Measurements from ENCODE around the gene GCA. TPM values are rescaled to one million over a fixed set of nuclear protein-coding genes. Genes with fewer than 3 reads are reported as not detected.

GCA gene
- total RNA-seq, 2 experiments from 2014 or later, result 3.9 to 5.0 TPM

DNA sequence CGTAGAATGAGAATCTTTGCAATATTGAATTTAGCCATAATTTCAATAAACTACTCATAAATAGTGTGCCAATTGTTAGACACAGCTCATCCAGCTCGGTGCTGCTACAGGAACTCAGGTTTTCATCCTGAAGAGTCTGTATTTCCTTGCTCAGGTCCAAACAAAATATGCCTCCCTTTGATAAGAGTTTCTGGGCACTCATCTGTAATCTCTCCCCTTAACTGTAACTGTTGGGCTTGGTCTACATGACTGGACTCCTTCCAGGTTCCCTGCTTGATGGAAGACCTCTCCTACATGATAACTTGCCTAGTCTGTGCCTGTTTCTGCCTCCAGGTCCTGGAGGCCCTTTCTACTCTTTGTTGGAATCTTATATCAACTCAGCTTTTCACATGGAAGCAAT is 57.9 kb downstream of the GCA start:
- Mint-ChIP-seq H3K36me3 (ENCODE audit: low read depth) (no peaks in the 10 kb centered on the region), H3K9me3 (no peaks in the 10 kb centered on the region), H3K27me3 (peaks cover 27% of the 10 kb centered on the region), H3K4me1 (ENCODE audit: low read depth) (no peaks in the 10 kb centered on the region), H3K4me3 (no peak overlapping the region), H3K27ac (no peak overlapping the region)
- H3K4me1 ChIP-seq (ENCODE audit: insufficient read depth, low read length), result no peaks in the 10 kb centered on the region
- POLR2A ChIA-PET, result no interaction called here
- no peaks in the 10 kb centered on the region for H3K36me3 ChIP-seq (ENCODE audit: insufficient read depth, low read length)
- DNase-seq (no peak), ATAC-seq (ENCODE audit: poor library complexity) (no peak)
- intact Hi-C loops (cut with DNase I, micrococcal nuclease), result no loop called here
- CTCF ChIA-PET, result no interaction called here
- H3K27me3 ChIP-seq (ENCODE audit: control insufficient read depth in 1 of 2, insufficient read depth in 2 of 2, low read length in 2 of 2), result no peaks in the 10 kb centered on the region
- no peaks in the 10 kb centered on the region for H3K9me3 ChIP-seq (ENCODE audit: control insufficient read depth in 1 of 2, insufficient read depth in 1 of 2, low read length in 2 of 2)
- TF ChIP-seq, protein P1, sequence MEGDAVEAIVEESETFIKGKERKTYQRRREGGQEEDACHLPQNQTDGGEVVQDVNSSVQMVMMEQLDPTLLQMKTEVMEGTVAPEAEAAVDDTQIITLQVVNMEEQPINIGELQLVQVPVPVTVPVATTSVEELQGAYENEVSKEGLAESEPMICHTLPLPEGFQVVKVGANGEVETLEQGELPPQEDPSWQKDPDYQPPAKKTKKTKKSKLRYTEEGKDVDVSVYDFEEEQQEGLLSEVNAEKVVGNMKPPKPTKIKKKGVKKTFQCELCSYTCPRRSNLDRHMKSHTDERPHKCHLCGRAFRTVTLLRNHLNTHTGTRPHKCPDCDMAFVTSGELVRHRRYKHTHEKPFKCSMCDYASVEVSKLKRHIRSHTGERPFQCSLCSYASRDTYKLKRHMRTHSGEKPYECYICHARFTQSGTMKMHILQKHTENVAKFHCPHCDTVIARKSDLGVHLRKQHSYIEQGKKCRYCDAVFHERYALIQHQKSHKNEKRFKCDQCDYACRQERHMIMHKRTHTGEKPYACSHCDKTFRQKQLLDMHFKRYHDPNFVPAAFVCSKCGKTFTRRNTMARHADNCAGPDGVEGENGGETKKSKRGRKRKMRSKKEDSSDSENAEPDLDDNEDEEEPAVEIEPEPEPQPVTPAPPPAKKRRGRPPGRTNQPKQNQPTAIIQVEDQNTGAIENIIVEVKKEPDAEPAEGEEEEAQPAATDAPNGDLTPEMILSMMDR (IDR thresholded peaks at IDR 0.05), result no peak
- no peak overlapping the region for H3K4me3 ChIP-seq (ENCODE audit: low read length)
- H3K27ac ChIP-seq (ENCODE audit: low read depth in 1 of 2, low read length in 2 of 2), result no peak overlapping the region

DNA sequence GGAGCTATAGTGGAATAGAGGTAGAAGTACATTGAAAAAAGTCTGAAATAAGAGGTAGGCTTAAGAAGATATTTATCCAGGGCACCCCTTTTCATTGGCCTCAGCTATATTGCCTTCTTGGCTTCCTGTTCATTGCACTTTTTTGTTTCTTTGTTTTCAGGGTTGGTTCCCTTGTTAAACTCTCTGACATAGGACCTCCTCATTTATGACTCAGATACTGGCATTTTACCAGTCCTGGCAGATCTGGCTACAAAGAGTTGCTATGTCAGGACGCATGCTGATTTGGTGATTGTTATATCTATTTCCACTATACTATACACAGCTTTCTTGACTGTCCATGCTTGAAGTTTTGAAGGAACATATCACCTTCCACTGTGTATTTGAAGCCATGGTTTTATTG is 60.0 kb downstream of the GCA start:
- H3K9me3 Mint-ChIP-seq, result no peaks in the 10 kb centered on the region
- no peaks in the 10 kb centered on the region for H3K4me1 Mint-ChIP-seq (ENCODE audit: low read depth)
- peaks cover 29% of the 10 kb centered on the region for H3K27me3 Mint-ChIP-seq
- Histone ChIP-seq H3K36me3 (ENCODE audit: insufficient read depth, low read length) (no peaks in the 10 kb centered on the region), H3K4me3 (ENCODE audit: low read length) (no peak overlapping the region), H3K27me3 (ENCODE audit: control insufficient read depth in 1 of 2, insufficient read depth in 2 of 2, low read length in 2 of 2) (no peaks in the 10 kb centered on the region), H3K9me3 (ENCODE audit: control insufficient read depth in 1 of 2, insufficient read depth in 1 of 2, low read length in 2 of 2) (no peaks in the 10 kb centered on the region), H3K4me1 (ENCODE audit: insufficient read depth, low read length) (no peaks in the 10 kb centered on the region), H3K27ac (ENCODE audit: low read depth in 1 of 2, low read length in 2 of 2) (no peak overlapping the region)
- TF ChIP-seq, protein P1 (IDR thresholded peaks at IDR 0.05), result no peak
- no peak overlapping the region for H3K4me3 Mint-ChIP-seq
- POLR2A ChIA-PET, result no interaction called here
- no peak overlapping the region for H3K27ac Mint-ChIP-seq
- CTCF ChIA-PET, result no interaction called here
- DNase-seq, result no peak
- intact Hi-C loops (cut with DNase I, micrococcal nuclease), result no loop called here
- no peaks in the 10 kb centered on the region for H3K36me3 Mint-ChIP-seq (ENCODE audit: low read depth)
- ATAC-seq (ENCODE audit: poor library complexity), result no peak

Other genes starting within 250 kb of the GCA start
- gene GCG, start 191.9 kb upstream of the GCA start, total RNA-seq, result not detected
- not detected for gene FAP, start 100.7 kb upstream of the GCA start, total RNA-seq
- 10 to 100 TPM; 31.1 to 32.1 TPM for gene IFIH1, start 25.4 kb upstream of the GCA start, total RNA-seq

Measured in CD4-positive, alpha-beta T cell (primary cell).